GM18907 (cell line): ENCODE results near the gene NAA16.
A peak's percentile ranks its signal among the peaks of the same experiment; 100 is the strongest.
"Not testable (repeated sequence)": the region's sequence is repeated elsewhere in the genome, so short reads cannot be mapped to it uniquely, and the experiment has no call there.

ENCODE experiments used
- ATAC-seq: cut with Tn5 transposase; IDR thresholded peaks from one replicate; pipeline ENCODE4 v1.9.1; 2021; ENCODE audit warnings: mild to moderate bottlenecking, moderate library complexity; ENCODE audit not compliant: unreplicated experiment

Gene NAA16

DNA sequence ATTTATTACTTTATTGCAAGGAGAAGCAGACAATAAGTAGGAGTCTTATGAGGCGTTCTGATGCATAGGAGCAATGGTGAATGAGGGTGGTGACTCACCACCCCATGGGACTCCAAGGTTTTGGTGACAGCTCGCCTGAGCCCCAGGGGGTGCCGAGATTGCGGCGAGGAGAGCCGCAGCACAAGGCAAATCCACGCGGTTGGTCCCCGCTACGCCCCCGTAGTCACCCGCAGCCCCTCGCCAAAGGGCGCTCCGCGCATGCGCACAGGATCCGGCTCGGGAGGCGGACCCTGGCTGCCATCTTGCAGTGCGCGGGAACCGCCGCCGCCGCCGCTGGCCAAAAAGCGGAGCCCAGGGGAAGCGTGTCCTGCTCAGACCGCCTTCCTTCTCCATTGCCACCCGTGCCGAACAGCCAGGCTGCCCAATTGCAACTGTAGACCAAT is at the start of gene NAA16:
Gene NAA16 (plus strand): TSS at position 305 of the 443 bp plus-strand sequence. CDS start 262 bp downstream, outside the sequence.
- ATAC-seq = peak; percentile 68

DNA sequence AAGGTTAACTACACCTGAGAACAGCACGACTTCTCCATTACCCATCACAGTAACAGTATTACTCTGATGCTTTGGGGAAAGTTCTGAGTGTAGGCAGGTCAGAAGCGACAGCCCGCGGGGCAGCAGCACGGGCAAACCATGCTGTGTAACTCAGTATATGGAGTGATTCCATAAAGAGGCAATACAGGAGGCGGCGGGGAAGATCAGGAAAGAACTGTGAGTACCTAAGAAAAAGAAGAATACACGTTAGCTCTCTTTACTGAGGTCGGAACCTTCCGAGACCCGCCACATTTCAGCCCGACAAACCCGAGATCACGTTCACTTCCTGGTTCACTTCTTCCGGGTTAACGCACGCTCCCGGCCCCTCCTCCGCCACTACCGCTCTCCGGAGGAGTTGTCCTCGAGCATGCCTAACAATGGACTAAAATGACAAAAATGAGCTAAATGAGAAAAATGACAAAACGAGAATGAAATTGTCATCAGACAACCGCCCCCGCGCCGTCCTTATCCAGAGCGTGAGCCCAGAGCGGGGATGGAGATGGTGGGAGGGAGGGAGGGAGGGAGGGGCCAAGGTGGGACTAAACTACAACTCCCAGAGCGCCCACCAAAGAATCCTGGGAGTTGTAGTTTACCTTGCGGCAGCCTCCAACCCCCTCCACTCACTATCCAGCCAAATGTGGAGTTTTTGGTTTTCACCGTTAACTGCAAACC is 47.7 kb upstream of the NAA16 start, which contains the start of gene MTRF1:
Gene MTRF1 (minus strand): TSS at position 316 of the 711 bp plus-strand sequence. CDS start 2,669 bp downstream, outside the sequence.
- peak; percentile 96 for ATAC-seq

DNA sequence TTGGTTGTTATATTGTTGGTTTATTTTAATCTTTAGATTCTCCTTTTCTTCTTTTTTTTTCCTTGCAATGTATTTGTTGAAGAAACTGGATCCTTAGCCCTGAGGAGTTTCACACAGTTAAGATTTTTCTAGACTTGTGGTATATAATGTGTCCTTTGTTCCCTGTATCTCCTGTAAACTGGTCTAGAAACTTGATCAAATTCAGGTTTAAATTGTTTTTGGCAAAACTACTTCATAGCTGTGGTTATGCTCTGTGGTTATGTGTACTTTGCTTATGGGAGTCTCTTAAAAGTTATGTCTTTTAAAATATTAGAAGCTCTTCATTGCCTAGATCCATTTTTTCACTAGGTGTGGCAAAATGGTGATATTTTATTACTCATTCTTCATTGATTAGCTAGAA is 44.0 kb upstream of the NAA16 start:
- ATAC-seq = no peak

DNA sequence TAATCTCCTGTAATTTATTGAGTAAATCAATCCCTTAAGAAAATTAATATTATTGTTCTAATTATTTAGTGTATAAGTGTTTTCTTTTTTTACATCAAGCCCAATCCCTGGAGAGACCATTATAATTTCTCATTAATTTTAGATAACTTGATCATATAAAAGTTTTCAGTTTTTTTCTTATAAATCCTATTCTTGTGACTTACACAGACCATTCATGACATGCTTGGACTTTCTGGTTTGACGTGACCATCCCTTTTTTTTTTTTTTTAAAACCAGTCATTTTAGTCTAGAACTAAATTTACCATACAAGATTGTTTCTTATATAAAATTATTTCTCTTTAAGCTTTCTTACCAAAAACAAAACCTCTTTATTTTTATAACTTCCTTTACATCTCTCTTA is 42.3 kb upstream of the NAA16 start:
- ATAC-seq = no peak

GRCh38 chr13:41271456-41272285 is 39.4 kb upstream of the NAA16 start:
- no peak for ATAC-seq

- no peak for ATAC-seq
Observed at GRCh38 chr13:41273831-41274441, 37.1 kb upstream of the NAA16 start.

DNA sequence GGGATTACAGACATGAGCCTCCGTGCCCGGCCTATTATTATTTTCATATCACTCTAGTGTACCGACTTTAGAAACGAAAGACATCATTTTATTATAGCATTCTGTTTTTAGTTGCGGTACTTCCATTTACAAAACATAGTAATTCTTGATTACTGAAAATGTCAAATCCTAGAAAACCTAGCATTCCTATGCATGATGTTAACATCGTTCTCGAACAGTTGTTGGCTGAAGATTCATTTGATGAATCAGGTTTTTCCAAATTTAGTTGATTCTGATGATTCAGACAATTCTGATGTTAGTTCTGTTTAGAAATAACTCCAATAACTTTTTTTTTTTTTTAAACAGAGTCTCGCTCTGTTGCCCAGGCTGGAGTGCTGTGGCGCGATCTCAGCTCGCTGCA is 36.2 kb upstream of the NAA16 start:
- ATAC-seq = no peak

GRCh38 chr13:41276824-41277223 is 34.2 kb upstream of the NAA16 start:
- no peak for ATAC-seq

GRCh38 chr13:41279156-41279555 is 31.9 kb upstream of the NAA16 start:
- ATAC-seq = not testable (repeated sequence)

DNA sequence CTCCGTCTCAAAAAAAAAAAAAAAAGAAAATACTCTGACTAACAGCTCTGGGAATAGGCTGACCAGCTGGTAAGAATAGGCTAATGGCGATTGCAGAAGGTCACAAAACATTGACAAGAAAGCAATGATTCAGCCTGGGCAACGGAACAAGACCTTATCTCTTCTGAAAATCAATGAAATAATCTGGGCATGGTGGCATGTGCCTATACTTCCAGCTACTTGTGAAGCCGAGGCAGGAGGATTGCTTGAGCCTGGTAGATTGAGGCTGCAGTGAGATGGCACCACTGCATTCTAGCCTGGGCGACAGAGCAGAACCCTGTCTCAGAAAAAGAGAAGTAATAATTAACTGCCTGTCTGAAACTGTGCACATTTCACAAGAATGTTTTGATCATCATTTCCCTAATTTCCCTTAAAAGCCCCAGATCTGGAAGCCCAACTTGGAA is 28.9 kb upstream of the NAA16 start:
- ATAC-seq = no peak

DNA sequence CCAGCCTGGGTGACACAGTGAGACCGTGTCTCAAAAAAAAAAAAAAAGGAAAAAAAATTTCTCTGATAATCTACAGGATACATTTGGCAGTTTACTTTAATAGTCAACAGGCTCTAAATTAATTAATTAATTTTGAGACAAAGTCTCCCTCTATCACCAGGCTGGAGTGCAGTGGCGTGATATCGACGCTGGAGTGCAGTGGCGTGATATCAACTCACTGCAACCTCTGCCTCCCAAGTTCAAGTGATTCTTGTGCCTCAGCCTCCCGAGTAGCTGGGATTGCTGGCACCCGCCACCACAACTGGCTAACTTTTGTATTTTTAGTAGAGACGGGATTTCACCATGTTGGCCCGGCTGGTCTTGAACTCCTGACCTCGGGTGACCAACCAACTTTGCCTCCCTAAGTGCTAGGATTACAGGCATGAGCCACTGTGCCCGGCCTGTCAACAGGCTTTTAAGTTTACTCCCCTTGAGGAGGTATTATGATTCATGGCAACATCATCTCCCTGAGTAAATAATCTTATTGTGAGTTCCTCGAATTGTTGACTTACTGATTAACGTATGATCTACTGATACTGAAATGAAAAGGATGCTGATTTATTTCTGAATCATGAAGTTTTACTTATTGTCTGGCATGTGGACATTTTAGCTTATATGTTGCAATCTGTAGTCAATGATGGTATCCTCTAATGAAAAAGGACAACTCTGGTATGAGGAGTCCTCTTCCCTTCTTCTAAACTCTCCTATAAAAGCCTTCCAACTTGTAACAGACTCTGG is 26.4 kb upstream of the NAA16 start:
- no peak for ATAC-seq

GRCh38 chr13:41286370-41286769 is 24.7 kb upstream of the NAA16 start:
- ATAC-seq = no peak

DNA sequence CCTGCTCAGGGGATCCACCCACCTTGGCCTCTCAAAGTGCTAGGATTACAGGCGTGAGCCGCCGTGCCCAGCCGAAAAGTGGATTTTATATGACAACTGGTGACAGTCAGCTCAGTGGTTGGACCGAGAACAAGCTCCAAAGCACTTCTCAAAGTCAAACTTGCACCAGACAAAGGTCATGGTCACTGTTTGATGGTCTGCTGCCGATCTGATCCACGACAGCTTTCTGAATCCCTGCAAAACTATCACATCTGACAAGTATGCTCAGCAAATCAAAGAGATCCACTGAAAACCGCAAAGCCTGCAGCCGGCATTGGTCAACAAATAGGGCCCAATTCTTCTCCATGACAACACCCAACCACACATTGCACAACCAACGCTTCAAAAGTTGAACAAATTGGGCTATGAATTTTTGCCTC is 21.6 kb upstream of the NAA16 start:
- ATAC-seq = no peak

DNA sequence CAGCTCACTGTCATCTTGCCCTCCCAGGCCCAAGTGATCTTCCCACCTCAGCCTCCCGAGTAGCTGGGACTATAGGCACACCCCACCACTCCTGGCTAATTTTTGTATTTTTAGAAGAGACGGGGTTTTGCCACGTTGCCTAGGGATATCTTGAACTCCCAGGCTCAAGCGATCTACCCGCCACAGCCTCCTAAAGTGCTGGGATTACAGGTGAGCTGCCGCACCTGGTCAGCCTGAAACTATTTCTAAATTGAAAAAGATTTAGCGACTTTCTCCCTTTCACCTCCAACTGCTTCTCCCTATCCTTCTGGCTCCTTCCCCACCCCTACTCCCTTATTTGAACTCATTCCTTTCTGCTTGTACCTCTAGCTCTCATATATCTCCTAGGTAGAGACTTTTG is 19.8 kb upstream of the NAA16 start:
- ATAC-seq = no peak

GRCh38 chr13:41293272-41293671 is 17.8 kb upstream of the NAA16 start:
- no peak for ATAC-seq

DNA sequence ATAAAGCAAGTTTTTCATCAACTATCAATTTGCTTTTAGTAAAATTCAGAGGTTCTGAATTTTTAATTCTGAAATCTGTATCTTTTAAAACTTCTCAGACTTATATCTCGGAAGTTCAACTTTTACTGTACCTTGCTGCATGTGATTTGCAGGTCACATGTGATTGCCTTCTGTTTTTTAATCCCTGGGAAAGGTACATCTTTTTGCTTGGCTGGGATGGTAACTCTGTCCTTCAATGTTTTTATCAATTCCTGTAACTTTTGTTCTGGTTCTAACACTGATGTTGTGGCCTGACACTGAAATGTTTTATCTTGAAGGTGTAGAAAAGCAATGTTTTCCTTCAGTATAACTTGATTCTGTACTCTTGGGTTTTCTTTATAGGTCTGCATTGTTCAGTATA is 16.2 kb upstream of the NAA16 start:
- ATAC-seq = no peak

- no peak for ATAC-seq
Observed at GRCh38 chr13:41295973-41296372, 15.1 kb upstream of the NAA16 start.

GRCh38 chr13:41296879-41297646 is 14.0 kb upstream of the NAA16 start:
- no peak for ATAC-seq

DNA sequence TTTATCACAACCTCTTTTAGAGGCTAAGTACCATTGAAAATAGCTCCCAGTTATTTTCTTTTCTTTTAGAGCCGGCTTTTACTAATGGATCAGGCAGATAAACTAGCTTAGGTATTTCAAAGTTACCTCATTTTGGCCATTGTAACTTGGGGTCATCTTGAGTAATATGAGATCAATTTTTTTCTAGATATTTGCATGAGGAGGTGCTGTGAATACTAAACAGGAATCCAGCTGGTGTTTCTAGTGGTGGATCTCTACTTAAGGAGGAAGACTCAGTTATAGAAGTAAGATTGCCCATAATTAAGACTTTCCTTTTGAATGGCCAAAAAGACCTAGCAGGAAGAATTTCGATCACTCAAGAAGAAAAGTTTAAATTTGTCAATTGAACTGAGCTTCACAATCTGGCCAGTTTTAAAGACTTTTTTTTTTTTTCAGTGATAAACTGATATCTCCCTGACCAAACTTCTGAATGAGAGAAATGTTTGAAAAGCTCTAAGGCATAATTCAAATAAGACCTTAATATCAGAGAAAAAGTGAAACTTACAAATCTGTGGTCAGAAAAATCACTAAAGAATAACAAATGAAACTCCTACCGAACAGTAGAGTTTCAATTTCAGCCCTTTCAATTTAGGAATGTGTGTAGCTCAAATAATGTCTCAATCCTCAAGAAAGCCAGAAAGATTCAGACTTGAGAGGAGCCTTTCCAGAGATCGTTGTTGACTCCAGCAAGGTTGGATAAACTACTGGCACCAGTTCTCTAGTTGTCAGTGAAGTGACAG is 11.6 kb upstream of the NAA16 start:
- peak; percentile 78 for ATAC-seq
